ENCODE data around the gene TMC8. TPM values are rescaled to one million over a fixed set of nuclear protein-coding genes. Genes with fewer than 3 reads are reported as not detected.

TMC8 gene
- total and polyA plus RNA-seq, 2 of the 8 experiments (the other 6 are each of a cell fraction or from before 2014, with no cell fraction given) = 1.00 to 2.8 TPM

GRCh38 chr17:78137392-78138203, 7.0 kb downstream of the TMC8 start (continued):
- peak; percentile 17 to 30; a peak in 2 of 4 replicates for TF ChIP-seq RAD21 (IDR thresholded peaks at IDR 0.05 in 1 of 2, conservative IDR thresholded peaks at IDR 0.05 in 1 of 2; ENCODE audit: low read depth in 2 of 2, low read length in 2 of 2)

All from H1 (cell line).